HepG2 (cell line): ENCODE results near the gene RNFT1. TPM values are rescaled to one million over a fixed set of nuclear protein-coding genes. Genes with fewer than 3 reads are reported as not detected.
A peak's percentile ranks its signal among the peaks of the same experiment; 100 is the strongest.
"Not testable (repeated sequence)": the region's sequence is repeated elsewhere in the genome, so short reads cannot be mapped to it uniquely, and the experiment has no call there.

Source experiments
- ATAC-seq: fragments of 200-7000 bp; cut with Tn5 transposase; 3 replicates; pipeline ENCODE4 v1.9.1; 2020; ENCODE audit warnings: mild to moderate bottlenecking, moderate library complexity
- BruUV-seq: library from RNA; stranded (reverse); fragments of 400-500 nt; replicated peaks from 2 replicates; lab custom pipeline; 2021; lab: Mats Ljungman, UMichigan
- CTCF ChIA-PET: fragments of 300-600 bp; formaldehyde crosslinking; extraction: SDS; loops from one replicate; lab custom pipeline; 2021; ENCODE audit warnings: low total read pairs, inconsistent platforms, low intra/inter-chr PET ratio; lab: Yijun Ruan, JAX
- POLR2A ChIA-PET: fragments of 350-600 bp; sonication (Branson Sonifier 250); formaldehyde crosslinking; loops from one replicate; lab custom pipeline; 2020; ENCODE audit warnings: antibody characterized with exemption, inconsistent platforms; lab: Yijun Ruan, JAX
- DNase-seq: peaks from one replicate; pipeline ENCODE4 v3.0.0-alpha.2; 2015; ENCODE audit warnings: low spot score
- FAIRE-seq: peaks from 3 replicates; lab custom pipeline; 2011; peaks lifted over from hg19 to GRCh38; lab: Jason Lieb, UNC
- H2AFZ ChIP-seq: one replicate; pipeline ENCODE4 v1.6.1; 2011; ENCODE audit warnings: low read length, inconsistent platforms
- H3K27ac ChIP-seq: fragments of 300-600 bp; 3 replicates; pipeline ENCODE4 v1.8.0; 2011; ENCODE audit warnings: mixed run types, mild to moderate bottlenecking, mixed read lengths, low read length, inconsistent platforms; ENCODE audit not compliant: insufficient read depth; ENCODE audit errors: extremely low read length
- H3K27me3 ChIP-seq, 2 experiments: fragments of 200-600 bp in 1 of 2; 2 replicates in 1 of 2; 3 replicates in 1 of 2; pipeline versions ENCODE4 v1.6.0 to v1.8.0; 2011; ENCODE audit warnings: low read length in 2 of 2, mild to moderate bottlenecking in 2 of 2, moderate library complexity in 2 of 2, inconsistent platforms in 1 of 2; ENCODE audit not compliant: insufficient read depth in 2 of 2, control insufficient read depth in 1 of 2
- H3K36me3 ChIP-seq, 2 experiments: fragments of 200-600 bp in 1 of 2; replicated peaks in 1 of 2; 2 replicates in 1 of 2; 3 replicates in 1 of 2; pipeline versions ENCODE4 v1.5.1 to v1.8.0; 2011; ENCODE audit warnings: low read length in 2 of 2, inconsistent platforms in 1 of 2; ENCODE audit not compliant: insufficient read depth in 2 of 2, control insufficient read depth in 1 of 2
- H3K4me1 ChIP-seq: 2 replicates; pipeline ENCODE4 v1.5.1; 2012; ENCODE audit warnings: low read length, inconsistent platforms; ENCODE audit not compliant: insufficient read depth
- H3K4me2 ChIP-seq: 2 replicates; pipeline ENCODE4 v1.6.0; 2011; ENCODE audit warnings: low read depth, low read length, inconsistent platforms
- H3K4me3 ChIP-seq, 3 experiments: fragments of 200-600 bp in 1 of 3; sonication (generic), shearing (Covaris generic) in 1 of 3; replicated peaks in 1 of 3; 2 replicates each; pipeline ENCODE4 v1.5.1; 2011 to 2016; ENCODE audit warnings: low read length in 3 of 3, inconsistent platforms in 2 of 3, low read depth in 2 of 3, mild to moderate bottlenecking in 2 of 3, control low read depth in 1 of 3, mixed read lengths in 1 of 3; ENCODE audit not compliant: insufficient read depth in 1 of 3
- H3K79me2 ChIP-seq: one replicate; pipeline ENCODE4 v1.6.1; 2011; ENCODE audit warnings: low read length, inconsistent platforms; ENCODE audit not compliant: insufficient read depth
- H3K9ac ChIP-seq: 2 replicates; pipeline ENCODE4 v1.6.0; 2011; ENCODE audit warnings: mild to moderate bottlenecking, low read depth, low read length, inconsistent platforms; ENCODE audit not compliant: insufficient read depth
- H3K9me3 ChIP-seq: 2 replicates; pipeline ENCODE4 v1.5.1; 2012; ENCODE audit warnings: mild to moderate bottlenecking, low read length
- H4K20me1 ChIP-seq: 2 replicates; pipeline ENCODE4 v1.6.0; 2011; ENCODE audit warnings: inconsistent platforms, mild to moderate bottlenecking, low read length, moderate library complexity; ENCODE audit not compliant: insufficient read depth
- CEBPB ChIP-seq: IDR thresholded peaks from 2 replicates; pipeline ENCODE4 v1.6.1; 2011; ENCODE audit warnings: low read depth, low read length, improper control_type of control experiment, borderline replicate concordance
- CEBPG ChIP-seq: IDR thresholded peaks from 2 replicates; pipeline ENCODE4 v1.6.1; 2016
- WGBS: methylation state at CpG from one replicate; pipeline ENCODE4 v1.1.6; 2017; ENCODE audit warnings: low lambda C conversion rate; 5-methylcytosine and 5-hydroxymethylcytosine counted together
- in situ Hi-C: cut with HindIII; loops from 2 replicates; pipeline ENCODE4 v1.10.0; 2017; ENCODE audit warnings: low pct_unique_long_range_greater_than_20kb; ENCODE audit not compliant: extremely low pct_ligation_motif_present
- intact Hi-C: fragments of 100-400 bp; cut with micrococcal nuclease; formaldehyde crosslinking; loops from one replicate; pipeline ENCODE4 v1.10.0; 2022; ENCODE audit not compliant: unreplicated experiment
- polyA plus RNA-seq, 8 experiments: library from polyadenylated mRNA; depleted of rRNA in 3 of 8; stranded (reverse) in 7 of 8; unstranded in 1 of 8; fragments of >200 nt; fragmentation: Illumina TruSeq in 4 of 8; extraction: Trizol in 4 of 8; gene quantifications; 2 replicates each; pipeline versions ENCODE4 v1.2.1 to v1.2.3, GENCODE V29; 2011 to 2016; ENCODE audit warnings: low read depth in 4 of 8, missing spikeins in 1 of 8, mixed read lengths in 1 of 8; ENCODE audit not compliant: insufficient read depth in 1 of 8
- total RNA-seq, 5 experiments: library from RNA; depleted of rRNA; stranded (reverse); fragments of >200 nt; fragmentation: Illumina TruSeq; extraction: Trizol; gene quantifications; 2 replicates each; pipeline ENCODE4 v1.2.3, GENCODE V29; 2016; ENCODE audit warnings: low read depth in 1 of 5

RNFT1 gene
- total and polyA plus RNA-seq, 2 of the 13 experiments (the other 11 are each of a cell fraction or from before 2014, with no cell fraction given) = 19.1 to 22.1 TPM

DNA sequence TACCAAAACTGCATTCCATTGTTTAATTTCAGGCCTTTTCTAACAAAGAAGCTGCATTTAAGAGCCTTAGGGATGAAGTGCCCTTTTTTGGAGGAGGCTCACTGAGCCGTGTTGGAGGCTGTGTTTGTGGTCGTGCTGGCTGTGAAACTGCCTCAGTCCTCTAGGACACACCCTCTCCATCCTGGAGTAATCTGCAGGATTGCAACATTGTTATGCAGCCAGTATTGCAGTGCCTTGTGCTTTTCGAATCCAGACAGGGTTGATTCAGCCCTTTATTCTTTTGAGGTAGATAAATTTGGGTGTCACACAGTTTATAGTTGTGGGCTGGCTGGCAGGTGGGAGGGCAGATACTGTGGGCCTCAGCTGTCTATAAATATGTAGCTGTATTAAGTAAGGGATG, 33.8 kb downstream of the RNFT1 start:
- POLR2A ChIA-PET, H3K4me1 ChIP-seq, H3K79me2 ChIP-seq, in situ Hi-C loops, H3K4me3 ChIP-seq, H3K27me3 ChIP-seq, FAIRE-seq, H3K9me3 ChIP-seq, intact Hi-C loops, H3K4me2 ChIP-seq, H3K27ac ChIP-seq, CTCF ChIA-PET, H2AFZ ChIP-seq, H3K9ac ChIP-seq, H4K20me1 ChIP-seq, DNase-seq, BruUV-seq: not testable (repeated sequence)
- WGBS = 78% methylated on average over 3 of the region's 3 CpGs
- TF ChIP-seq CEBPG (CRISPR knock-in tag) (peak; percentile 34; the same call in 1 of the 2 replicates), CEBPB (peak; percentile 37; the same call in 1 of the 2 replicates)
- H3K36me3 ChIP-seq = peaks cover 17 to 75% of the 10 kb centered on the region in 2 experiments
- ATAC-seq = peak; percentile 73

DNA sequence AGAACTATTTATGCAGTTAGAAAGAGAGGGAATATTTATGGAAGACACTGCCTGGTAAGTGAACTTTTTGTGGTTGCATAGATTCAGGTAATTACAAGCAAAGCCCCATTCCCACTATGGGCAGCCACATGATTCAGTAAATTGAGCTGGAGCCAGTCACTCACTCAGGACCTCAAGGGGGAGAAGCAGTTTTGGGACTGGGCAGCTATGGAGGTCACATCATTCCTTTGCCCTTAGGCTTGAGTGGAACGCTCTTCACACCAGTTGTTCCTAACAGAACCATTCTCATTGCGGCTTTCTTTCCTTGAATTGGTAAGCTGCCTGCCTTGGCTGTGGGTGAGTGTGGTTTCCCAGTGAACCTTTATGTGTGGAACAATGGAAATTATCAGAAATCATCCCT, 34.4 kb downstream of the RNFT1 start:
- H3K79me2 ChIP-seq, in situ Hi-C loops, intact Hi-C loops, H3K9me3 ChIP-seq, H3K4me1 ChIP-seq, H3K27ac ChIP-seq, H2AFZ ChIP-seq, H3K9ac ChIP-seq, H4K20me1 ChIP-seq, H3K4me3 ChIP-seq, ATAC-seq, FAIRE-seq, BruUV-seq, CTCF ChIA-PET, H3K27me3 ChIP-seq, POLR2A ChIA-PET, H3K4me2 ChIP-seq, DNase-seq: not testable (repeated sequence)
- peaks cover 20 to 75% of the 10 kb centered on the region in 2 experiments for H3K36me3 ChIP-seq
- WGBS = 100% methylated on average over 2 of the region's 2 CpGs

DNA sequence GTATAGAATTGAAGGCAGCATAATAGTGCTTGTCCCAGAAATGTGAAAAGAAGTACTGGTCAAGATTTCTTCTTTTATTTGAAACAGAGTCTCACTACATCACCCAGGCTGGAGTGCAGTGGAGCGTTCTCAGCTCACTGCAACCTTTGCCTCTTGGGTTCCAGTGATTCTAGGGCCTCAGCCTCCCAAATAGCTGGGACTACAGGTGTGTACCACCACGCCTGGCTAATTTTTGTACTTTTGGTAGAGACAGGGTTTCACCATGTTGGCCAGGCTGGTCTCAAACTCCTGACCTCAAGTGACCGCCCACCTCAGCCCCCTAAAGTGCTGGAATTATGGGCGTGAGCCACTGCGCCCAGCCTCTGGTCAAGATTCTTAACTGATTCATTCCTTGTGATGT, 43.9 kb downstream of the RNFT1 start:
- FAIRE-seq, DNase-seq, H4K20me1 ChIP-seq, H2AFZ ChIP-seq, H3K27ac ChIP-seq, H3K9me3 ChIP-seq, H3K4me3 ChIP-seq, BruUV-seq, in situ Hi-C loops, POLR2A ChIA-PET, intact Hi-C loops, CTCF ChIA-PET, H3K4me1 ChIP-seq, H3K79me2 ChIP-seq, H3K27me3 ChIP-seq, H3K9ac ChIP-seq, ATAC-seq, H3K4me2 ChIP-seq: not testable (repeated sequence)
- WGBS = 100% methylated on average over 5 of the region's 5 CpGs
- peaks cover 27 to 69% of the 10 kb centered on the region in 2 experiments for H3K36me3 ChIP-seq
